GM12878 (cell line): Measurements from ENCODE around the gene RREB1.

ENCODE experiments used
- BACH1 ChIP-seq: fragments of 450-650 bp; IDR thresholded peaks from 2 replicates; pipeline ENCODE4 v1.6.1; 2017; ENCODE audit warnings: mild to moderate bottlenecking, borderline replicate concordance
- CTCF ChIP-seq, 3 experiments: IDR thresholded peaks in 2 of 3; conservative IDR thresholded peaks in 1 of 3; 2 replicates each; pipeline ENCODE4 v1.5.1; 2011; ENCODE audit warnings: low read depth in 3 of 3, low read length in 3 of 3, mild to moderate bottlenecking in 3 of 3, control low read depth in 2 of 3, moderate library complexity in 2 of 3, inconsistent platforms in 1 of 3, mixed read lengths in 1 of 3; ENCODE audit not compliant: control insufficient read depth in 2 of 3, insufficient read depth in 1 of 3; ENCODE audit errors: extremely low read depth in 1 of 3
- GABPA ChIP-seq: IDR thresholded peaks from 2 replicates; pipeline ENCODE4 v1.6.1; 2014; ENCODE audit warnings: antibody characterized with exemption, low read depth, mild to moderate bottlenecking, inconsistent platforms
- HCFC1 ChIP-seq: fragments of 150-350 bp; IDR thresholded peaks from 2 replicates; pipeline ENCODE4 v1.6.1; 2014; ENCODE audit warnings: low read length
- NBN ChIP-seq: fragments of 450-650 bp; IDR thresholded peaks from 2 replicates; pipeline ENCODE4 v1.6.1; 2016
- PAX8 ChIP-seq: fragments of 450-650 bp; IDR thresholded peaks from 2 replicates; pipeline ENCODE4 v1.6.1; 2017; ENCODE audit warnings: mild to moderate bottlenecking, moderate library complexity
- TAF1 ChIP-seq: IDR thresholded peaks from 2 replicates; pipeline ENCODE4 v1.6.1; 2011; ENCODE audit warnings: mild to moderate bottlenecking, low read depth, low read length, borderline replicate concordance
- TCF12 ChIP-seq: IDR thresholded peaks from 2 replicates; pipeline ENCODE4 v1.6.1; 2011; ENCODE audit warnings: low read depth, mild to moderate bottlenecking, low read length
- ZNF207 ChIP-seq: fragments of 450-650 bp; IDR thresholded peaks from 2 replicates; pipeline ENCODE4 v1.6.1; 2014; ENCODE audit warnings: antibody characterized with exemption, mild to moderate bottlenecking, borderline replicate concordance
- ZNF24 ChIP-seq: fragments of 450-650 bp; IDR thresholded peaks from 2 replicates; pipeline ENCODE4 v1.6.1; 2017; ENCODE audit warnings: antibody characterized with exemption, mild to moderate bottlenecking
- TF ChIP-seq, protein P1 (sequence below): IDR thresholded peaks from 2 replicates; pipeline ENCODE4 v1.6.1; 2011; ENCODE audit warnings: borderline replicate concordance, low read depth, mild to moderate bottlenecking, moderate library complexity, mixed read lengths, low read length; ENCODE audit not compliant: insufficient read depth; ENCODE audit errors: extremely low read length

- no peak for TF ChIP-seq CTCF (IDR thresholded peaks at IDR 0.05 in 2 of 3, conservative IDR thresholded peaks at IDR 0.05 in 1 of 3; ENCODE audit: control insufficient read depth in 2 of 3, extremely low read depth in 1 of 3, insufficient read depth in 1 of 3, low read depth in 3 of 3, low read length in 3 of 3)
- TF ChIP-seq TAF1: no peak
- TF ChIP-seq TCF12: no peak
- TF ChIP-seq BACH1: no peak
- no peak for TF ChIP-seq HCFC1
- no peak for TF ChIP-seq NBN
- TF ChIP-seq GABPA: no peak
- TF ChIP-seq, protein P1, sequence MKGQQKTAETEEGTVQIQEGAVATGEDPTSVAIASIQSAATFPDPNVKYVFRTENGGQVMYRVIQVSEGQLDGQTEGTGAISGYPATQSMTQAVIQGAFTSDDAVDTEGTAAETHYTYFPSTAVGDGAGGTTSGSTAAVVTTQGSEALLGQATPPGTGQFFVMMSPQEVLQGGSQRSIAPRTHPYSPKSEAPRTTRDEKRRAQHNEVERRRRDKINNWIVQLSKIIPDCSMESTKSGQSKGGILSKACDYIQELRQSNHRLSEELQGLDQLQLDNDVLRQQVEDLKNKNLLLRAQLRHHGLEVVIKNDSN: no peak
- TF ChIP-seq ZNF207: no peak
- TF ChIP-seq ZNF24: no peak
- no peak for TF ChIP-seq PAX8
Observed at GRCh38 chr6:7269816-7270215, 162.1 kb downstream of the RREB1 start.
